LNCAP (cell line): Measurements from ENCODE around the gene EIF6.

Source experiments
- CTCF ChIP-seq: fragments of 450-650 bp; IDR thresholded peaks from 2 replicates; pipeline ENCODE4 v1.5.1; 2017; ENCODE audit warnings: mild to moderate bottlenecking

EIF6 gene

DNA sequence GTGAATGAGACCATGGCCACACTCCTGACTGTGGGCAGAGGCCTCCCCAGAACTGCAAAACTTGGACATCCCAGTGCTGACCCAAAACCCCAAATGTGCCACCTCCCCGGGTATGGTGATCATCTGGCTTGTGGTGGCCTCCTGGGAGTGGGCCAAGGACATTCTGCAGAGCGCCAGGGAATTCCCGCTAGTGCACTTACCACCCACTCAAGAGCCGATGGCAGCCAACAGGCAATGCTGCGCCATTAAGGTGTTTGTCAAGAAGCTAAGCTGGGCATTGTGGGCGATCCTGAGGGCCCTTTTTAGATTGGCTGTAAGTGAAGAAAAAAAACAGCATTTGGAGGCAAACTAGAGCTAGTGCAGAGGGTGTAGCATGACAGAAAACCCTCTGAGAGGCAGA, 48.7 kb downstream of the EIF6 start:
- TF ChIP-seq CTCF, result no peak

GRCh38 chr20:35232575-35232974, 52.0 kb downstream of the EIF6 start:
- no peak for TF ChIP-seq CTCF
